ENCODE results near the gene BNIP2. TPM values are rescaled to one million over a fixed set of nuclear protein-coding genes. Genes with fewer than 3 reads are reported as not detected.

Gene BNIP2
- total RNA-seq, 1 experiment from 2014 or later, result 53.1 TPM

DNA sequence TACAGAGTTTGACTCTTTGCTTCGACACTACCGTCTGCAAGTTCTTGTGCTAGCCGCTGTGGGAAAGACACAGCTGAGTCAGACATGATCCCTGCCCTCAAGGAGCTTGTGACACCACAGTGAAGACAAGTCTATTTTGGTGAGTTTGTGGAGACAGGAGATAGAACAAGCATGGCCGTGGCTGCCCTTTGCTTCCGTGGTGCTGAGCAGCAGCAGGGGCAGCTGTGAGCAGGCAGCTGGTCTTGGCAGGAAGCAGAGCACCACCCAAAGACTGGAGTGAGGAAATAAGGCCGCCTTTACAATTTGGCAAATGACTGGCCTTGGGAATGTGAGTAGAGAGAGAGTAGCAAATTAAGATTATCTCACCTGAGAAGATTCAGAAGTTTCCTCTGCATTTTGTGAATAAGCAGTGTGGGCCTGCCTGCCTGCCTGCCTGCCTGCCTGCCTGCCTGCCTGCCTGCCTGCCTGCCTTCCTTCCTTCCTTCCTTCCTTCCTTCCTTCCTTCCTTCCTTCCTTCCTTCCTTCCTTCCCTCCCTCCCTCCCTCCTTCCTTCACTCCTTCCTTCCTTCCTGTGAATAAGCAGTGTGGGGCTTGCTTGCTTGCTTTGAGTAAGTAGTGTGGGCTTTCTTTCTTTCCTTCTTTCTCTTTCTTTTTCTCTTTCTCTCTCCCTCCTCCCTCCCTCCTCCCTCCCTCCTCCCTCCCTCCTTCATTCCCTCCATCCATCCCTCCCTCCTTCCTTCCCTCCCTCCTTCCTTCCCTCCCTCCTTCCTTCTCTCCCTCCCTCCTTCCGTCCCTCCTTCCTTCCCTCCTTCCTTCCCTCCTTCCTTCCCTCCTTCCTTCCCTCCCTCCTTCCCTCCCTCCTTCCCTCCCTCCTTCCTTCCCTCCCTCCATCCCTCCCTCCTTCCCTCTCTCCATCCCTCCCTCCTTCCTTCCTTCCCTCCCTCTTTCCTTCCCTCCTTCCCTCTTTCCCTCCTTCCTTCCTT is 79.1 kb downstream of the BNIP2 start:
- no peak overlapping the region for H2AFZ ChIP-seq (ENCODE audit: low read depth, low read length, poor library complexity, severe bottlenecking)
- no peak overlapping the region for H3K9ac ChIP-seq (ENCODE audit: low read length)
- H3K27ac ChIP-seq (ENCODE audit: low read depth, low read length), result no peak overlapping the region
- no peaks in the 10 kb centered on the region for H3K9me3 ChIP-seq (ENCODE audit: control insufficient read depth in 1 of 2, insufficient read depth in 1 of 2, low read depth in 1 of 2, low read length in 2 of 2)
- POLR2A ChIA-PET, result no interaction called here
- BruUV-seq (replicated peaks), result no TSS peak
- DNase-seq (ENCODE audit: low read depth, low spot score) (no peak), ATAC-seq (no peak)
- no peaks in the 10 kb centered on the region for H3K27me3 ChIP-seq (ENCODE audit: insufficient read depth, low read length)
- H3K4me2 ChIP-seq (ENCODE audit: low read length), result no peak overlapping the region
- H3K4me3 ChIP-seq (replicated peaks in 1 of 2; ENCODE audit: low read depth in 1 of 2, low read length in 2 of 2), result no peak overlapping the region
- RAD21 ChIA-PET (ENCODE audit: low non-redundant PET in 1 of 2, low total read pairs in 2 of 2, uncharacterized antibody in 2 of 2, unreplicated experiment in 2 of 2), result interaction anchor here in 1 of 2 experiments (0.7 kb wide), 1 partner anchor 117 kb away, joined by 9 read pairs; no protein-coding TSS in a partner anchor
- intact Hi-C loops (cut with micrococcal nuclease), result no loop called here
- H4K20me1 ChIP-seq (ENCODE audit: insufficient read depth), result no peaks in the 10 kb centered on the region
- H3K9me2 ChIP-seq (ENCODE audit: insufficient read depth), result no peaks in the 10 kb centered on the region
- H3K36me3 ChIP-seq (ENCODE audit: control insufficient read depth in 1 of 2, insufficient read depth in 2 of 2, low read length in 2 of 2), result no peaks in the 10 kb centered on the region
- H3K4me1 ChIP-seq (ENCODE audit: control insufficient read depth in 1 of 2, insufficient read depth in 2 of 2, low read length in 2 of 2), result peaks cover 13 to 23% of the 10 kb centered on the region in 2 experiments; a peak in 3 of 4 replicates
- TF ChIP-seq, protein P1, sequence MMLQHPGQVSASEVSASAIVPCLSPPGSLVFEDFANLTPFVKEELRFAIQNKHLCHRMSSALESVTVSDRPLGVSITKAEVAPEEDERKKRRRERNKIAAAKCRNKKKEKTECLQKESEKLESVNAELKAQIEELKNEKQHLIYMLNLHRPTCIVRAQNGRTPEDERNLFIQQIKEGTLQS (IDR thresholded peaks at IDR 0.05), result no peak
- no peak for TF ChIP-seq EGR1 (IDR thresholded peaks at IDR 0.05; ENCODE audit: low read depth)
- no peak for TF ChIP-seq FOSL1 (IDR thresholded peaks at IDR 0.05; ENCODE audit: low read depth)
- TF ChIP-seq SP1 (IDR thresholded peaks at IDR 0.05; ENCODE audit: low read depth), result no peak
- no peak for TF ChIP-seq ZNF274 (IDR thresholded peaks at IDR 0.05; ENCODE audit: low read depth, low read length)
- no peak for TF ChIP-seq RAD21 (IDR thresholded peaks at IDR 0.05; ENCODE audit: low read depth)
- TF ChIP-seq YY1 (IDR thresholded peaks at IDR 0.05; ENCODE audit: extremely low read depth, insufficient replicate concordance, low read depth, low read length), result no peak
- TF ChIP-seq TCF7L2 (IDR thresholded peaks at IDR 0.05; ENCODE audit: borderline replicate concordance, extremely low read depth, insufficient read depth, insufficient read length), result no peak
- TF ChIP-seq, protein P2, sequence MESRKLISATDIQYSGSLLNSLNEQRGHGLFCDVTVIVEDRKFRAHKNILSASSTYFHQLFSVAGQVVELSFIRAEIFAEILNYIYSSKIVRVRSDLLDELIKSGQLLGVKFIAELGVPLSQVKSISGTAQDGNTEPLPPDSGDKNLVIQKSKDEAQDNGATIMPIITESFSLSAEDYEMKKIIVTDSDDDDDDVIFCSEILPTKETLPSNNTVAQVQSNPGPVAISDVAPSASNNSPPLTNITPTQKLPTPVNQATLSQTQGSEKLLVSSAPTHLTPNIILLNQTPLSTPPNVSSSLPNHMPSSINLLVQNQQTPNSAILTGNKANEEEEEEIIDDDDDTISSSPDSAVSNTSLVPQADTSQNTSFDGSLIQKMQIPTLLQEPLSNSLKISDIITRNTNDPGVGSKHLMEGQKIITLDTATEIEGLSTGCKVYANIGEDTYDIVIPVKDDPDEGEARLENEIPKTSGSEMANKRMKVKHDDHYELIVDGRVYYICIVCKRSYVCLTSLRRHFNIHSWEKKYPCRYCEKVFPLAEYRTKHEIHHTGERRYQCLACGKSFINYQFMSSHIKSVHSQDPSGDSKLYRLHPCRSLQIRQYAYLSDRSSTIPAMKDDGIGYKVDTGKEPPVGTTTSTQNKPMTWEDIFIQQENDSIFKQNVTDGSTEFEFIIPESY (IDR thresholded peaks at IDR 0.05; ENCODE audit: extremely low read depth, insufficient replicate concordance, low read length), result no peak
- TF ChIP-seq, protein P3, sequence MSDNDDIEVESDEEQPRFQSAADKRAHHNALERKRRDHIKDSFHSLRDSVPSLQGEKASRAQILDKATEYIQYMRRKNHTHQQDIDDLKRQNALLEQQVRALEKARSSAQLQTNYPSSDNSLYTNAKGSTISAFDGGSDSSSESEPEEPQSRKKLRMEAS (IDR thresholded peaks at IDR 0.05), result no peak
- TF ChIP-seq POLR2A (IDR thresholded peaks at IDR 0.05; ENCODE audit: borderline replicate concordance, extremely low read depth, insufficient read depth, insufficient read length), result no peak
- no peak for TF ChIP-seq EZH2phosphoT487 (IDR thresholded peaks at IDR 0.05; ENCODE audit: borderline replicate concordance)
- no peak for TF ChIP-seq SIN3A (IDR thresholded peaks at IDR 0.05; ENCODE audit: low read depth)
- no peak for TF ChIP-seq REST (IDR thresholded peaks at IDR 0.05; ENCODE audit: low read depth)
- no peak for TF ChIP-seq SRF (IDR thresholded peaks at IDR 0.05; ENCODE audit: low read depth)
- no peak for TF ChIP-seq ZFX (IDR thresholded peaks at IDR 0.05)
- CTCF ChIA-PET, result no interaction called here
- H3K79me2 ChIP-seq (ENCODE audit: insufficient read depth, low read length), result no peaks in the 10 kb centered on the region

All from HCT116 (cell line).